Kidney tubule cell (primary cell): Measurements from ENCODE around the gene TSSC4.

Experiments used
- DNase-seq: peaks from one replicate; pipeline ENCODE4 v3.0.0-alpha.2; 2018; ENCODE audit warnings: low spot score

TSSC4 gene

GRCh38 chr11:2433106-2433925 is 32.8 kb downstream of the TSSC4 start:
- DNase-seq, result no peak

- no peak for DNase-seq
Observed at GRCh38 chr11:2434008-2434407, 33.5 kb downstream of the TSSC4 start.

GRCh38 chr11:2434506-2435255 is 34.1 kb downstream of the TSSC4 start:
- DNase-seq, result no peak

- DNase-seq, result no peak
Observed at GRCh38 chr11:2435288-2436012, 34.9 kb downstream of the TSSC4 start.

- DNase-seq, result no peak
Observed at GRCh38 chr11:2436013-2436520, 35.5 kb downstream of the TSSC4 start.

GRCh38 chr11:2436521-2437031 is 36.0 kb downstream of the TSSC4 start:
- no peak for DNase-seq

GRCh38 chr11:2437516-2437915 is 37.0 kb downstream of the TSSC4 start:
- DNase-seq, result no peak

GRCh38 chr11:2439820-2440219 is 39.3 kb downstream of the TSSC4 start:
- no peak for DNase-seq

- DNase-seq, result peak; percentile 25
Observed at GRCh38 chr11:2440646-2441045, 40.1 kb downstream of the TSSC4 start.

GRCh38 chr11:2441171-2441570 is 40.6 kb downstream of the TSSC4 start:
- no peak for DNase-seq

DNA sequence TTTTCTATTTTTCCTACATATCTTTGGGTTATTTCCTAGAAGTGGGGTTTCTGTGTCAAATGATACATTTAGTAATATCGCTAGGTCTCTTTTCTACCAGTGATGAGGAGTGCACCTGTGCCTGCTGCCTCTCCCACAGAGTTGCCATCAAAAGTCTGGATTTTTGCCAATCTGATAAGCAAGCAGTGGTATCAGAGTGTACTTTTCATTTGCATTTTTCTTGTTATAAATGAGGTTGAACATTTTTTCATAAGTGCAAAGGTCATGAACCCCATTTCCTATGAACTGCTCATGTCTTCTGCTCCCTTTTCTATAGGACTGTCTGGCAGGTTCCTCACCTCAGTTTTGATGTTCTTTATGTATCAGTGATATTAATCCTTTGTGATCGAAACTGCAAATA is 42.0 kb downstream of the TSSC4 start:
- DNase-seq, result no peak

DNA sequence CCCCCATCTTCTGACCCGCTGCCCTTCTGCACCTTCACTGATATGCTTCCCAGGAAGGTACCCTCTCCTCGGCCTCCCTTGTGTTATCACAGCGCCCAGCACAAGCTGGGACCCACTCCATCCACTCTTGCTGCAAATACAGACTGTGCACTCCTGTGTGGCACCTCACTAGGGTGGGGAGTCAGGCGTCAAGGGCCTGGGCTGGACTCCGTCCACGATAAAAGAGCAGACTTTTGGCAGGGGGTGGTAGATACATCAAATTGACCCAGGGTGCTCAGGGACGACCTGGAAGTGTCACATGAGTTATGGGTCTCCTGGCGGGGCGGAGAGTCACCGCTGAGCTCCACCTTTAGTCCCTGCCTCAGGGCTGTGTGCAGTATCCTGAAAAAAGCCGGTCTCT is 42.9 kb downstream of the TSSC4 start:
- no peak for DNase-seq

GRCh38 chr11:2443881-2444820 is 43.6 kb downstream of the TSSC4 start, which contains the start of gene TRPM5:
TRPM5 (minus strand) TSS chr11:2444514; CDS start chr11:2423036, 21,478 bp downstream.
- DNase-seq, result peak; percentile 5

- DNase-seq, result peak; percentile 61
Observed at GRCh38 chr11:2444821-2445745, 44.5 kb downstream of the TSSC4 start, which contains the start of gene KCNQ1. KCNQ1 (plus strand) TSS chr11:2445008; CDS start chr11:2445099, 91 bp downstream.

GRCh38 chr11:2445746-2446551 is 45.4 kb downstream of the TSSC4 start:
- DNase-seq, result peak; percentile 21

DNA sequence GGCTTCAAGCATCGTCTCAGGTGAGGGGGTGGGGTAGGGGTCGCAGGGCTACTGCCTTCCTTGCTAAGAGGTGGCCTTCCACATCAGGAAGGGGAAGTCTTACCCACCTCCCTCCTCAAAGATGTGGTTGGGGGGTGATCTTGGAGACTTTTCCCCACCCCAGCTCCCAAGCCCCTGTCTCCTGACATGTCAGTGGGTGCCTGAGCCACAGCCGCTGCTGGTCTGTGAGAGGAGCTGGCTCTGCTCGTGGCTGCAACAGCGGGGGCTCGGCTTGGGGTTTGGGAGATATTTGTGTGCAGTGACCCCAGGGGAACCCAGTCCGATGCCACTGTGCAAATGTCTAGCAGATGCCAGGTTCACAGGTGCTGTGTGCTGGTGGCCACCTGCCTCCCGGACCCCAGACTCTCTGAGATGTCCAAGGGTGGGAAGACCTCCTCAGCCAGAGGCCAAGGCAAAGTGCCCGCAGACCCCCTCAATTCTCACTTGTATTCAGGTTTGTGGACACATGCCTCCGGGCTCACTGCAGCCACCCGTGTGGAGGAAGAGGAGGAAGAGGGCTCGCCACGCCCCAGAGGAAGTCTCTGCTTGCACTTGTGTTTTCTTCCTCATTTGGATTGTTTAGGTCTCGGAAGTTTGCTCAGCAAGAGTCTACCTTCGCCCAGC is 46.2 kb downstream of the TSSC4 start:
- DNase-seq, result no peak

- DNase-seq, result no peak
Observed at GRCh38 chr11:2447253-2447950, 46.9 kb downstream of the TSSC4 start.
